GM18873 (cell line): ENCODE data around the gene ZNF423.

ENCODE experiments used
- ATAC-seq: cut with Tn5 transposase; IDR thresholded peaks from one replicate; pipeline ENCODE4 v1.9.1; 2021; ENCODE audit warnings: mild to moderate bottlenecking, moderate library complexity, moderate number of reproducible peaks; ENCODE audit not compliant: unreplicated experiment, low FRiP score

Gene ZNF423

DNA sequence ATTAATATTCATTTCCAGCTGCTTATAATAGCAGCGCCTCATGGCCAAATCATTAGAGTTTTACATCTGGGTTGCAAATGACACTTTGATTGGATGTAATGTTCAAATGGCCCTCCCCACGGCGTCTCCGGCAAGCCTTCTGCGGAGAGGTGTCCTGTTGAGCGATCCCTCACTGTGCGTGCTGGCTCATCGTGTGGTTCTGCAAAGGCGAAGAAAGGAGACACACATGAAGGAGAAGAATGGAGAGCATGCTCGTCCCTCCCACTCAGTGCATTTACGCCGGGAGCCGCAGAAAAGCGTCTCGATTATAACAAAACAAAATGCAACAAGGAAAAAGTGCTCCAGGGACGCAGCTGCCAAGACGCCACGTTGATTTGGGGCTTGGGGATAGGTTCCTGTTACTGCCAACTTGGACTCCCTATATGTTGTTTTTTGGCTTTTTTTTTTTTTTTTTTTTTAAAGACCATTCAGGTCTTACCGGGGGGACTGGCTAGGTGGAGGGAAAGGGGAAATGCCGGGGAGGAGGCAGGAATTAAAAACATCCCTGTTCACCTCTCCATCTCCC is 364.7 kb downstream of the ZNF423 start:
- no peak for ATAC-seq

DNA sequence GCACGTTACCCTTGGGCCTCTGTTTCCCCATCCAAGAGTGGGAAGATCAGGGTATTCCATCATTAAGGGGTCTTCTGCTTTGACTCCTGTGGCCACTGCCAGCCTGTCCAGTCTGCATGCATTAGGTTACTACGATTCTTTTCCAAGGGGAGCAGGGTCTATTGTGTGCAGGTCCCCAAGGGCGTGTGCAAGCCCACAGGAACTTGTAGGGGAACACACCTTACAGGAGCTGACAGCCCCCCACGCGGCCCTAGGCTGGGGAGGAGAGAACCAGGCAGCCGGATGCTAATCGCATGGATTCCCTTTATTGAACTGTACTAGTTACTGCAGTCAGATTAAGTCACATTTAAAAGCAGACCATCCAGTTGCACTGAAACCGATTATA is 365.6 kb downstream of the ZNF423 start:
- ATAC-seq, result no peak

DNA sequence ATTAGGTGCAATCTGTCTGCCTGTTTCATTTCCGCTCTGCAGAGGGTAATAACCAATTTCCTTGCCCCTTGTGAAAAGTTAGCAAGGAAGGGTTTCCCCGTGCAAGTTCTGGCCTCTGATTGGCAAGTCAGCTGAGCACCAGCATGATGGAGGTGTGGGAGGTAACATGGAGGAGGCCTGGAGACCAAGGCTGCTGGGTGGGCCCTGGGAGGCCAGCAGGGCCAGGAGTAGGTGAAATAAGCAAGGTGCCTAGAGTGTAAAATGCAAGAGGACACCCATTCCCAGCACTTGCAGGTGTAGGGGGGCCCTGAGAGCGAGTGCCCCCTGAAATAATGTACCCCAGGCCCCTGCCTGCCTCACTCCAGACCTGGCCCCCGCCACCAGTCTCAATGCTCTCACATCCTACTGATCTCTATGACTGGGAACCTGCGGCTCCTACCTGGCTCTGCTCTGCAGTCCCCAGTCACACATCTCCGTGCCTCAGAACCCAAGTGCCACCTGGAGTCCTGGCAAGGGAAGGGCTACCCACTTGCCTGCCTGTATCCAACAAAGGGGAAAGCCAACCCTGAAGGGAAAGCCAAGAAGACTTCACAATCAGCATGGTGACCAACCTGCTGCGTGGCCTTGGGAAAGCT is 366.1 kb downstream of the ZNF423 start:
- no peak for ATAC-seq

DNA sequence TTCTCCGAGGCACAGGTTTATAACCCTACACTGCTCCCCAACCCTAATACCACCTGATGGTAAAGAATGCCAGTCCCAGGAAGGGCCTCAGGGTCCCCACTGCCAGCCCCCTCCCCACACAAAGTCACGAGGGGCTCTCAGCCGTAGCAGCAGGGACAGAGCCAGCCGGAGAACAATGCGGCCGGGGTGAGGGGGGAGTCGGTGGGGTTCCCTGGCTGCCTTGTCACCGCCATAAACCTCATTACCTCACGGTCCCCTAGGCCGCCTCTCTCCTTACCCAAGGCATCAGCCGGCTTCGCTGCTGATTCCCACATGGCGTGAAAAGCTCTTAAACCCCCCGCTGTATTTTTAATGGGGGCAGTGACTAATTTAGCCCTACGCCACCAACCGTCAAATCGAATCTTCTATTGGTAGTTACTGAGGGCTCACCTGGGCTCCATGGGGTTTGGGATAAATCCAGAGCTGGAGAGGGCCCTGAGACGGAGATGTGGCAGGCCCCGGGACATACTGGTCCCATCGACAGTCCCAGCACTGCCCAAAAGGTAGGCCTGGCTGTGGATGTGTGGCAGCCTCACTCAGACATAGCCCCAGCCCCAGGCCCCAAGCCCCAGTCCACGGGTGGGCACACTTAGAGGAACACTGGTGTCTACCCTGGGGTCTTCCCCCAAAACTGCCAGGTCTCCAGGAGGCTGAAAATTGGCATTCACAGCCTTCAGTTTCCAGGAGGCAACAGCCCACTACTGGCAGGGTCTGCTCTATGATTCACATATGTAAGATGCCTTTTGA is 367.0 kb downstream of the ZNF423 start:
- ATAC-seq, result no peak

- no peak for ATAC-seq
Measured at GRCh38 chr16:49488336-49488735, 367.6 kb downstream of the ZNF423 start.

DNA sequence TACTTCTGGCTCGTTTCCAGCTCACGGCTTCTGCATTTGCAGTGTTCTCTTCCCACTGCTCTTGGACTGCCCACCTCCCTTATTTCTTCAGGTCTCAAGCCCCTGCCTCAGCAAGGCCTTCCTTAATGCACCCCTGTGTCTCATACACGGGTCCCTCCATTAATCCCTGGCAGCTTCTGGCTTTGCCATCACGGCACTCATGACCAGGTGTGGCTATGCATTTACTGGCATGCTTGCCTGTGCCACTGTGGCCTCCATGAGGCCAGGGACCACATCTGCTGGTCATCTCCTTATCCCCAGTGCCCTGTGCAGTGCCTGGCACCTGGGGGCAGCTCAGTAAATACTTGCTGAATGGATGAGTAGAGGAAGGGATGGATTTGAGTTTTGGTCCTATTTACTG is 368.2 kb downstream of the ZNF423 start:
- no peak for ATAC-seq

GRCh38 chr16:49486400-49486799 is 369.5 kb downstream of the ZNF423 start:
- no peak for ATAC-seq

DNA sequence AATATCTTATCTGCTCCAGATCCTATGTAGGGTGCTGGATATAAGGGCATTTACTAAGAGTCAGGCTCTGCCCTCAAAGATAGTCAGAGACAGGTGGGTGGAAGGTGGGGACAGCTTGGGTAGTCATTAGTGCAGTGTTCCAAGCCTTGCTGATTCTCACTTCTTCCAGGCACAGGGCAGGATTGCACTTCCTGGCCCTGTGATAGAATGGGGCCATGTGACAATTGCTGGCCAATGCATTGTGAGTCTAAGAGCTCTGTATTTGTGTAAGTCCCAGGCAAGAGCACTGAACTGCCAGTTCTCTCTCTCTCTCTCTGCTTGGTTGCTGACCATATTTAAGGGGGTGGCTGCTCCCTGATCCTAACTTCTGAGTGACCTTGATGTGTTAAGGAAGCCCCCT is 370.2 kb downstream of the ZNF423 start:
- no peak for ATAC-seq

- no peak for ATAC-seq
Measured at GRCh38 chr16:49484936-49485335, 371.0 kb downstream of the ZNF423 start.

DNA sequence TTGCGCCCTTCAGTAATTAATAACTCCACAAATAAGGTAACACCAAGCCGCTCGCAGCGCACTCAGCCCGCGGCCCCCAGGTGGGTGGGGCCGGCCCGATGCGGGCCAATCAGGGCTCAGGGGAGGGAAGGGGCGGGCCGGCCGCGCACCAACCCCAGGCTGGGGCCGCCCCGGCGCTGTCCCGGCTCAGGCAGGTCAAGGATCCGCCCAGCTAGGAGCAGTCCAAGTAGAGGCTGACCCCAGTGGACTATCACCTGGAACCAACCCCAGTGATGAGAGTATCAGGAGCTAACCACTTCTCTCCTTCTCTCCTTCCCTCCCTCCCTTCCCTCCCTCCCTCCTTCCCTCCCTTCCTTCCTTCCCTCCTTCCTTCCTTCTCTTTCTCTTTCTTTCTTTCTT is 371.5 kb downstream of the ZNF423 start:
- ATAC-seq, result no peak

DNA sequence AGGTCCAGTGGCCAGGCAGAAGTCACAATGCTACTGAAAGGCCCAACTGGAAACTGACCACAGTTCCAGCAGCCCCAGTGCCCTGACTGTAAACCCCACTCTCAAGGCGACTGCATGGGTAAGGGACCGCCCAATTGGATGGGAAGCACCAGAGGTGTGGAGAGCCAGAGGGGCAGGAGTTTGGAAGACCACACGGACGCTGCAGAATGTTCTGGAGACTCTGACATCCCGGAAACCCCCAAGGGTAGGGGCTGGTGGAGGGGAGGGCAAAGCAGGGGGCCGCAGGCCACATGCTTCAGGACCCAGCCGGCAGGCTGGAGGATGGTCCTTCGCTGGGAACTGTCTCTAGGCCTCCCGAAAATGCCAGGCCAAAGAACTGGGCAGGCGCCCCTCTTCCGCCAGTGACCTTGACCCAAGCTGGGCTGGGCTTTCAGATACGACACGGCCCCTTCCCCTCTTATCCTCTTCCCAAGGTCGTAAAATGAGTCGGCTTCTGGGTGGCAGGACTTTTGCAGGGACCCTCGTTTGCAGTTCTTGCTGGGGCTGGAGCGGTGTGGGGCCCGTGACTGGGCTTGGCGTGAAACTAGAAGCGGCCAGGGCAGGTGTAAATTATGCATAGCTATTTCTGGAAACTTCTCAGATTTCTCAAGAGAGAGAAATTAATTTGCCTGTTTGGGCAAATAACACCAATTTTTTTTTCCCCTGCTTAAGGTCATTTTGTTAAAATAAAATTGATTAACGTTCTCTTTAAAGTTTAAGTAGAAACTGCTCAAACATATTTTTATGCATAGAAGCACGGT is 372.1 kb downstream of the ZNF423 start:
- ATAC-seq, result no peak

DNA sequence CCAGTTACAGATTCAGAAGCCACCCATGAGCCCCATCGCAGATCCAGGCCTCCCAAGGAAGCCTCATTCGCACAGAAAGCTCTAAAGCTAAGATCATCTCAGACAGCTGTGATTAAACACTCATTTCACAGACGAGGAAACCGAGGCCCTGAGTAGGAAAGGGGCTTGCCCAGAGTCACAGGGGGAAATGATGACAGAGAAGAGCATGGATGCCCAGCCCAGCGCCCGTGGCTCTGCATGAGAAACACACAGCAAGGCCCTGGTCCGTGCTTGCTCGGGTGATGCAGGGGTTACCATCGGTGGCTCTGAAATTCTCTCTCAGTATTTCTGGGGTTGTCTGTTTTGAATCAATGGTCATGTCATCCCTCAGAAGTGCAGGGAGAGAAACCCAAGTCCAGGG is 372.7 kb downstream of the ZNF423 start:
- no peak for ATAC-seq

GRCh38 chr16:49482690-49483089 is 373.2 kb downstream of the ZNF423 start:
- no peak for ATAC-seq

DNA sequence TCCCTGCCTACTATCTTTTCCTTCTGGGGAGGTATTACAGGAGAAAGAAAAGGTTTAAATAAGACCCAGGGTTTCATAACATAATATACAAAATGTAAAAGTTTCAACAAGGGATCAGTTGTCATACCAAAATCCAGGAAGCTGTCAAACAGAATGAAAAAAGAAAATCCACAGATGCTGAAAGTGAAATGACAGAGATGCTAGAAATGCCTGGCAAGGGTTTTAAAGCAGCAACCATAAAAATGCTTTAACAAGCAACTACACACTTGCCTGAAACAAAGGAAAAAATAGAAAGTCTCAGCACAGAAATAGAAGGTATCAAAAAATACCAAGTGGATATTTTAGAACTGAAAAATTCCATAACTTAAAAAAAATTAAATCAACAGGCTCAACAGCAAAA is 377.3 kb downstream of the ZNF423 start:
- ATAC-seq, result no peak

DNA sequence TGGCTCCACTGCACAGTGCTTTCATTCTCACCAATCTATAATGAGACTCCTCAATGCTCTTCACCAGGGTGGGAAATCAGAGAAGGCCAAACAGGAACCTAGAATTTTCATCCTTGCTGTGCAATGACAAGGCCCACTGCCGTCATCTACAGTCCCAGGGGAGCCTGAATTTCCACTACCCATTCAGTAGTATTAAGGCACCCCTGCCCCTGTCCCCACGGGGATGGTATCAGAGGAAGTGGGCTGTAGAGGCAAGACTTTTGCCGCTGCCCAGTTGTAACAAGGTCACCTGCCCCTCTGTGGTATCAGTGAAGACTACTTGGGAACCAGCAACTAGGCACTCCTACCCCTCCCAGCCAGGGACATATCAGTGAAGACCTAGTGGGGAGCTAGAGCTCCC is 377.8 kb downstream of the ZNF423 start:
- no peak for ATAC-seq

- no peak for ATAC-seq
Measured at GRCh38 chr16:49477250-49477895, 378.5 kb downstream of the ZNF423 start.

DNA sequence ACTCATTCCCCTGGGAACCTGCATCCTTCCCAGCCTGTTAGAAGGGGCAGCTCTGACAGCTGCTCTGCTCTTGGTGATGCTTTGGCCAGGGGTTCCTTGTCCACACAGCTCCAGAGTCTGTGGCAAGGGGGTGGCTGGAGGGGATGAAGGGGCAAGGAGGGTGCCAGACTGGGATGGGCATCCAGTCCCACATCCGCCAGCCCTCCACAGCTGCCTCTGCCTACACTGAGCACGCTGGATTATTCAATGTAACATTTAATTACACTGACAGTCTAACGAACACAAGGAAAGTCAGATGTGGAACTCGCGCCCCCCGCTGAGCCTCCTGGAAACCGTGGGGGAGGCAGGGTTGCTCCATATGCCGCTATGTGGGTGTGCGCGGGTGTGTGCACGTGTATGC is 381.2 kb downstream of the ZNF423 start:
- no peak for ATAC-seq

DNA sequence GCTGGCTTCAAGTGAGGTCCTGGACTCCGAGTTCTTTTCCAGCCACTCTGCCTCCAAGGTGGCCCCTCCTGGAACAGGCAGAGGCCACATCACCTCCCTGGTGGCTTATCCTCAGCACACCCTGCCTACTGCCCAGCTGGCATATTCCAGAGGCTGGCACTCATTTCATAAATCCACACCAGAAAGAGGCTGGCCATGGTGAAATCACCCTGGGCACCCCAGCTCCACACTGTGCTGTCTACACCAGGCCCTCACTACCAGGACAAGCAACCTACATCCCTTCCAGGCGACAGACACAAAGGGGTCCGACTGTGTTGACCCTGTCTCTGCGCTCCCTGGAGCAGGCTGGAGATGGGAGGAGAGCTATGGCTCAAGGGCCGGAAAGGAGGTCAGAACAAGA is 382.1 kb downstream of the ZNF423 start:
- ATAC-seq, result no peak

- no peak for ATAC-seq
Measured at GRCh38 chr16:49473131-49473530, 382.8 kb downstream of the ZNF423 start.

- ATAC-seq, result no peak
Measured at GRCh38 chr16:49472598-49472997, 383.3 kb downstream of the ZNF423 start.
